ENCODE measurements around the gene PIGN.

Gene PIGN

DNA sequence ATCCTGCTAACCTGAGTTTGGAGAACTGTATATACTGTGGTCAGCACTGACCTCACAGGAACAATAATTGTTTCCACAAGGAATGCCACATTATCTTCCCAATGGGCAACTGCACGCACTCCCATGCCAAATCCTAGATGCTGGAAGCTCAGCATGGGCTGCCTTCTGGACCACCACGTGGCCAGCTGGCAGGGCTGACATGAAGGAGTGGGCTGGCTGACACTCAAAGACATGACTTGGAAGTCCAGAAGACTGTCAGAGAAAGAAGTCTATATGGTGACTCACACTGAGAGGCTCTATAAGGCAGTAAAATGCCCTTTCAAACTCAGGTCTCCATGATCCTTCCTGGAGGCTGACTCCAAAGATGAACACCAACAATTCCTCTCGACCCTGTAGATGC, 195.7 kb downstream of the PIGN start:
- DNase-seq (ENCODE audit: insufficient read length, low spot score) (no peak), FAIRE-seq (peak; percentile 13)
- TF ChIP-seq POLR2A (IDR thresholded peaks at IDR 0.05; ENCODE audit: low read depth, low read length), result no peak
- TF ChIP-seq POU2F2 (IDR thresholded peaks at IDR 0.05; ENCODE audit: low read depth, low read length), result no peak
- no peak for TF ChIP-seq TAF1 (IDR thresholded peaks at IDR 0.05; ENCODE audit: low read depth, low read length)
- no peak for TF ChIP-seq SPI1 (IDR thresholded peaks at IDR 0.05; ENCODE audit: low read depth, low read length)
- TF ChIP-seq PAX5 (IDR thresholded peaks at IDR 0.05; ENCODE audit: insufficient read depth, low read length, severe bottlenecking), result no peak
